Ovary (tissue), 9 donors: ENCODE data around the gene CISTR. TPM values are rescaled to one million over a fixed set of nuclear protein-coding genes. Genes with fewer than 3 reads are reported as not detected.
A peak's percentile ranks its signal among the peaks of the same experiment; 100 is the strongest.

ENCODE experiments used
- DNase-seq, 5 donors: peaks; one replicate each; pipeline ENCODE4 v3.0.0-alpha.2; 2019 to 2020
- H3K27ac ChIP-seq, 2 donors: fragments of 200-600 bp; one replicate each; pipeline versions ENCODE4 v1.5.1 to v1.8.0; 2019 to 2022
- H3K27me3 ChIP-seq: fragments of 200-600 bp; one replicate; pipeline ENCODE4 v1.8.0; 2022
- H3K36me3 ChIP-seq: fragments of 200-600 bp; sonication (generic); one replicate; pipeline ENCODE4 v1.5.1; 2019
- H3K4me1 ChIP-seq: one replicate; pipeline ENCODE4 v1.8.1; 2013; ENCODE audit warnings: mild to moderate bottlenecking, moderate library complexity; ENCODE audit not compliant: insufficient read depth
- H3K4me3 ChIP-seq: fragments of 200-600 bp; sonication (generic); one replicate; pipeline ENCODE4 v1.5.1; 2017
- H3K9me3 ChIP-seq, 2 donors: fragments of 200-600 bp in 1 of 2; sonication (generic) in 1 of 2; one replicate each; pipeline versions ENCODE4 v1.5.1 to v1.8.1; 2013 to 2019; ENCODE audit warnings: mild to moderate bottlenecking in 1 of 2, moderate library complexity in 1 of 2
- EP300 ChIP-seq: sonication (generic); formaldehyde crosslinking; IDR thresholded peaks from one replicate; pipeline ENCODE4 v1.6.1; 2017; ENCODE audit warnings: antibody characterized with exemption
- POLR2A ChIP-seq: fragments of 450-650 bp; IDR thresholded peaks from one replicate; pipeline ENCODE4 v1.6.1; 2017; ENCODE audit warnings: antibody characterized with exemption, mild to moderate bottlenecking, moderate library complexity
- WGBS, 3 donors: extraction: QIAGEN DNeasy Blood & Tissue Kit in 1 of 3; methylation state at CpG; one replicate each; pipeline versions ENCODE4 v1.1.5 to v1.1.7; 2013 to 2017; 5-methylcytosine and 5-hydroxymethylcytosine counted together
- intact Hi-C, 4 donors: fragments of 100-400 bp; cut with DNase I; formaldehyde crosslinking; loops; one replicate each; pipeline versions ENCODE4 v1.11.0 to v1.15.1; 2022 to 2023
- polyA plus RNA-seq, 2 donors: library from polyadenylated mRNA; stranded (reverse); fragments of 200-250 nt in 1 of 2; fragments of 350-450 nt in 1 of 2; fragmentation: Illumina TruSeq in 1 of 2; extraction: RNeasy Lipid Tissue Mini Kit (QIAGEN cat#74804) in 1 of 2; gene quantifications; one replicate each; pipeline ENCODE4 v1.2.3, GENCODE V29; 2013 to 2014
- total RNA-seq, 7 donors: library from RNA; depleted of rRNA in 2 of 7; stranded (reverse); fragments of >200 nt in 2 of 7; fragmentation: NEBNext Ultra II Directional in 3 of 7; extraction: Animal tissue kit (Norgen Biotek cat#: 25700) in 3 of 7; gene quantifications; one replicate each; pipeline versions ENCODE4 v1.1.0 to v1.2.4, GENCODE V29; 2016 to 2023
- TF ChIP-seq, protein P1 (sequence below), 3 donors: fragments of 450-650 bp in 2 of 3; fragments of 200-600 bp in 1 of 3; IDR thresholded peaks; one replicate each; pipeline versions ENCODE4 v1.5.1 to v1.8.0; 2016 to 2022; ENCODE audit warnings: antibody characterized with exemption in 3 of 3, mild to moderate bottlenecking in 1 of 3
- donor health status: DM: no; HTN: no; CAD: no; lungs with moderate emphysema.
- donor health status: DM: no; HTN: no; CAD: no.
- donor health status: Bipolar disorder and iron deficiency.
- donor health status: DM: yes; HTN: yes; CAD: no.
- donor health status: DM: no; HTN: no; CAD: no.
- donor health status: DM: yes; HTN: yes; CAD: no.

Gene CISTR
- total and polyA plus RNA-seq, 9 donors = not detected

DNA sequence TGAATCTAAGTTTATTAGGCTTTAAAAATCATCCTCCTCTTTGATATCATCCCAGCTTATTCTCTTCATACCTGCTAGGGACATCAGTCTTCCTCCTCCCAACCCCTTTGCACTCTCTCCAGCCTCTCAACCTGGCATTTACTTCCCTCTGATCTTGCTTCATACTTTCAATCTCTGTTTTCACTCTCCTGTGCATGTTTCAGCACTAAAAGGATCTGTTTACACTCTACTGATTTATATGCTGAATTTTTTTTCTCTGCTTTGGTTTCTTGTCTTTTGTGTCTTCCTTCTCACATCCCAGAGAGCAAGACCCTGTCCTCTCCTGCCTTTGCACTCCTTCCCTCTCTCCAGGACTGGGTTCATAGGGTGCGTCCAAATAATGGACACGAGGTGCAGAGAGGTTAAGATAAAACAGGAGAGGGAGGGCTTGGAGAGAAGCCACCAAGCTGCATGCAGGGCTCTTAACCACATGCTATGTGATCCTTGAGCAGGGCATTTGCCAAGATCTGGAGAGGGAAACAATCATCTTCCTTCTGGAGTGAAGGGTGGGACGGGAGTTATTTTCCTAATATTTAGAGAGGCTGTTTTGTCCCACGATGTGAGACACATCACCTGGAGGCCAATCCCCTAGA is 3.0 kb upstream of the CISTR start:
- no peaks in the 10 kb centered on the region for H3K27me3 ChIP-seq

DNA sequence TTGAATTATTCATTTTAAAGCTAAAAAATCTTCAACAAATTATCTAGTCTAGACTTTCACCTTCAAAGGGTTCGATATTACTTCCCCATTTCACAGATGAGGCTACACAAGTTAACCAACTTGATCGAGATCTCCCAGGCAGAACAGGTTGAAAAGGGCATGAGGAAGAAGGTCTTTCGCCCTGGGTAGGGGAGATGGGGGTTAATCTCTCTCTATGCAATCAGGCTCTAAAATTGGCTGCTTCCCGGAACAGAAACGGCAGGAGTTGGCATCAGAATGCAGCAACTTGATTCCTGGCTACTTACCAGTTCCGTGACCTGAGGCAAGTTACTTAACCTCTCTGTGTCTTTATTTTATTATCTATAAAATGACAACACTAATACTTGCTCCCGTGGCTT is 2.4 kb upstream of the CISTR start:
- Histone ChIP-seq H3K36me3 (no peaks in the 10 kb centered on the region), H3K4me1 (peaks cover 4% of the 10 kb centered on the region)
- intact Hi-C loops = no loop called here

More for the DNA sequence above, 3.0 kb upstream of the CISTR start:
- intact Hi-C loops = no loop called here
- H3K9me3 ChIP-seq = no peaks in the 10 kb centered on the region
- TF ChIP-seq, protein P1, sequence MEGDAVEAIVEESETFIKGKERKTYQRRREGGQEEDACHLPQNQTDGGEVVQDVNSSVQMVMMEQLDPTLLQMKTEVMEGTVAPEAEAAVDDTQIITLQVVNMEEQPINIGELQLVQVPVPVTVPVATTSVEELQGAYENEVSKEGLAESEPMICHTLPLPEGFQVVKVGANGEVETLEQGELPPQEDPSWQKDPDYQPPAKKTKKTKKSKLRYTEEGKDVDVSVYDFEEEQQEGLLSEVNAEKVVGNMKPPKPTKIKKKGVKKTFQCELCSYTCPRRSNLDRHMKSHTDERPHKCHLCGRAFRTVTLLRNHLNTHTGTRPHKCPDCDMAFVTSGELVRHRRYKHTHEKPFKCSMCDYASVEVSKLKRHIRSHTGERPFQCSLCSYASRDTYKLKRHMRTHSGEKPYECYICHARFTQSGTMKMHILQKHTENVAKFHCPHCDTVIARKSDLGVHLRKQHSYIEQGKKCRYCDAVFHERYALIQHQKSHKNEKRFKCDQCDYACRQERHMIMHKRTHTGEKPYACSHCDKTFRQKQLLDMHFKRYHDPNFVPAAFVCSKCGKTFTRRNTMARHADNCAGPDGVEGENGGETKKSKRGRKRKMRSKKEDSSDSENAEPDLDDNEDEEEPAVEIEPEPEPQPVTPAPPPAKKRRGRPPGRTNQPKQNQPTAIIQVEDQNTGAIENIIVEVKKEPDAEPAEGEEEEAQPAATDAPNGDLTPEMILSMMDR (IDR thresholded peaks at IDR 0.05) = no peak
- TF ChIP-seq POLR2A = no peak
- TF ChIP-seq EP300 = no peak
- H3K27ac ChIP-seq = no peak overlapping the region
- DNase-seq = peak in 1 of 5 donors; percentile 54
- 1 to 8% (median 2%) methylated on average over 4 of the region's 4 CpGs for WGBS, 3 donors
- no peaks in the 10 kb centered on the region for H3K36me3 ChIP-seq
- H3K4me3 ChIP-seq = no peak overlapping the region
- H3K4me1 ChIP-seq = peaks cover 4% of the 10 kb centered on the region

DNA sequence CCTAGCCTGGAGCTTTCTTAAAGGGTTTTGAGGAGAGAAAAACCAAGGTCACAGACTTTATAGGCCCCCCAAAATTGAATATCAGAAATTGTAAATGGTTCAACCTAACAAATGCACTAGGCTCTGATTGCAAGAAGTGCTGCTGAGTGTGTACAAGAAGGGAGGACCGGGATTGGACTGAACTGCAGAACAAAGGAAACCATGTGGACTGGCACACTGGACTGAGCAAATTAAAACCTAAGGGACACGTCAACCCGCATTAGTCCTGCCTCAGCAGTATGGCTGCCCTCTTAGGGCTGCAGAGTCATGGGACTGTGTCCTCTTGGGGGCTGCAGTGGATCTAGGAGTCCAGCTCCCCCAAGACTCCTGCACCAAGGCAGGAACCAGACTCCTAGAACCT is 842 bp upstream of the CISTR start:
- Histone ChIP-seq H3K9me3 (no peaks in the 10 kb centered on the region), H3K4me3 (no peak overlapping the region), H3K27me3 (no peaks in the 10 kb centered on the region), H3K27ac (no peak overlapping the region), H3K4me1 (peaks cover 4% of the 10 kb centered on the region), H3K36me3 (no peaks in the 10 kb centered on the region)
- 92 to 97% (median 96%) methylated on average over 3 of the region's 3 CpGs for WGBS, 3 donors
- intact Hi-C loops = no loop called here
- TF ChIP-seq, protein P1 (IDR thresholded peaks at IDR 0.05) = no peak
- TF ChIP-seq POLR2A (no peak), EP300 (no peak)
- no peak for DNase-seq

More for the DNA sequence above, 2.4 kb upstream of the CISTR start:
- Histone ChIP-seq H3K4me3 (no peak overlapping the region), H3K27me3 (no peaks in the 10 kb centered on the region), H3K9me3 (no peaks in the 10 kb centered on the region), H3K27ac (no peak overlapping the region)
- no peak for DNase-seq
- TF ChIP-seq, protein P1 (IDR thresholded peaks at IDR 0.05) = no peak
- TF ChIP-seq POLR2A = no peak
- no peak for TF ChIP-seq EP300
- 36 to 39% (median 38%) methylated on average over 7 of the region's 7 CpGs for WGBS, 3 donors

DNA sequence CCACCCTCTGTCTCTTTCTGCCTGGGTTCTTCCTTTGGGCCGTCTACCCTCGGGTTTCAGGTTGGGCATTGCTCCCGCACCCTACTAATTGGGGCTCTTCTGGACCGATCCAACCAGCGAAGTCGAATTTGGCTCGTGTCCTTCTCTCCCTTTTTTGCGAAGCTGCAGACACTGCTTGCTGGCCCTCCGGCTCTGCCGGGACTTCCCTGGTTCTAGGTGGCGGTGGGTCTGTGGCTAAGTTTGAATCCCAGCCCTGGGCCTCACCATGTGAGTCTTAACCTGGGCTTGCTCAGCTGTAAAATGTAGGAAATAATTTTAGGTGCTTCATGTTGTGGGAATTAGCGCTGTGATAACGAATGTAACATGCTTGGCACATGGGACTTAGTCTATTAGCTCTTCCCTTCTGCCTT is 418 bp upstream of the CISTR start:
- peaks cover 4% of the 10 kb centered on the region for H3K4me1 ChIP-seq
- H3K9me3 ChIP-seq = no peaks in the 10 kb centered on the region
- H3K36me3 ChIP-seq = no peaks in the 10 kb centered on the region
- peak overlapping the region; percentile 47 for H3K4me3 ChIP-seq
- H3K27me3 ChIP-seq = no peaks in the 10 kb centered on the region
- peak in 1 of 5 donors; percentile 39 for DNase-seq
- 44 to 53% (median 51%) methylated on average over 13 of the region's 13 CpGs for WGBS, 3 donors
- TF ChIP-seq EP300 = no peak
- TF ChIP-seq, protein P1 (IDR thresholded peaks at IDR 0.05) = no peak
- no peak for TF ChIP-seq POLR2A
- no peak overlapping the region for H3K27ac ChIP-seq
- intact Hi-C loops = no loop called here
